ENCODE measurements around the gene ETV2.
"Not testable (repeated sequence)": the region's sequence is repeated elsewhere in the genome, so short reads cannot be mapped to it uniquely, and the experiment has no call there.

Gene ETV2

GRCh38 chr19:35628264-35628564 is 13.3 kb upstream of the ETV2 start:
- in situ Hi-C loops (cut with MboI; ENCODE audit: low sequenced_read_pairs) = no loop called here

- in situ Hi-C loops (cut with MboI; ENCODE audit: low sequenced_read_pairs) = no loop called here
These were observed 12.8 kb upstream of the ETV2 start, which contains the start of gene RBM42 for GRCh38 chr19:35628565-35629331. Gene RBM42, plus strand, starts transcription at chr19:35629036. Its CDS starts 118 bp downstream, at chr19:35629154.

- in situ Hi-C loops (cut with MboI; ENCODE audit: low sequenced_read_pairs) = no loop called here
These were observed 12.3 kb upstream of the ETV2 start for GRCh38 chr19:35629332-35629633.

- in situ Hi-C loops (cut with MboI; ENCODE audit: low sequenced_read_pairs) = no loop called here
These were observed 7.7 kb upstream of the ETV2 start for GRCh38 chr19:35633727-35634440.

GRCh38 chr19:35636651-35637050 is 4.9 kb upstream of the ETV2 start:
- in situ Hi-C loops (cut with MboI; ENCODE audit: low sequenced_read_pairs) = no loop called here

- in situ Hi-C loops (cut with MboI; ENCODE audit: low sequenced_read_pairs) = no loop called here
These were observed 4.4 kb upstream of the ETV2 start for GRCh38 chr19:35637165-35637564.

GRCh38 chr19:35639321-35639639 is 2.3 kb upstream of the ETV2 start:
- in situ Hi-C loops (cut with MboI; ENCODE audit: low sequenced_read_pairs) = no loop called here

- in situ Hi-C loops (cut with MboI; ENCODE audit: low sequenced_read_pairs) = no loop called here
These were observed 1.7 kb upstream of the ETV2 start for GRCh38 chr19:35639863-35640262.

- in situ Hi-C loops (cut with MboI; ENCODE audit: low sequenced_read_pairs) = no loop called here
These were observed 767 bp downstream of the ETV2 start for GRCh38 chr19:35642312-35642711.

- in situ Hi-C loops (cut with MboI; ENCODE audit: low sequenced_read_pairs) = no loop called here
These were observed 1.3 kb downstream of the ETV2 start for GRCh38 chr19:35642798-35643254.

GRCh38 chr19:35643255-35644205 is 2.0 kb downstream of the ETV2 start:
- in situ Hi-C loops (cut with MboI; ENCODE audit: low sequenced_read_pairs) = no loop called here

- in situ Hi-C loops (cut with MboI; ENCODE audit: low sequenced_read_pairs) = no loop called here
These were observed 2.9 kb downstream of the ETV2 start for GRCh38 chr19:35644206-35644986.

GRCh38 chr19:35644987-35645679 is 3.6 kb downstream of the ETV2 start:
- in situ Hi-C loops (cut with MboI; ENCODE audit: low sequenced_read_pairs) = no loop called here

- in situ Hi-C loops (cut with MboI; ENCODE audit: low sequenced_read_pairs) = no loop called here
These were observed 4.4 kb downstream of the ETV2 start for GRCh38 chr19:35645680-35646511.

GRCh38 chr19:35648017-35648961 is 6.7 kb downstream of the ETV2 start, which contains the start of gene COX6B1:
Gene COX6B1, plus strand, starts transcription at chr19:35648323. Its CDS starts 2,921 bp downstream, at chr19:35651244.
- in situ Hi-C loops (cut with MboI; ENCODE audit: low sequenced_read_pairs) = no loop called here

- in situ Hi-C loops (cut with MboI; ENCODE audit: low sequenced_read_pairs) = no loop called here
These were observed 9.0 kb downstream of the ETV2 start for GRCh38 chr19:35650581-35650980.

- in situ Hi-C loops (cut with MboI; ENCODE audit: low sequenced_read_pairs) = not testable (repeated sequence)
These were observed 13.3 kb downstream of the ETV2 start for GRCh38 chr19:35654828-35655227.

- in situ Hi-C loops (cut with MboI; ENCODE audit: low sequenced_read_pairs) = no loop called here
These were observed 14.1 kb downstream of the ETV2 start for GRCh38 chr19:35655600-35655999.

All from HL-60/S4 treated with retinoic acid at 250 ng/mL for 4 days and 3 days (cell line).